ENCODE data around the gene UNC5CL.

The UNC5CL gene

GRCh38 chr6:41049955-41050354 lies 10.9 kb upstream of the UNC5CL start:
- in situ Hi-C loops (cut with MboI; ENCODE audit: low sequenced_read_pairs, unreplicated experiment): no loop called here
- no peak for DNase-seq (ENCODE audit: low spot score)
- TF ChIP-seq, protein P1, sequence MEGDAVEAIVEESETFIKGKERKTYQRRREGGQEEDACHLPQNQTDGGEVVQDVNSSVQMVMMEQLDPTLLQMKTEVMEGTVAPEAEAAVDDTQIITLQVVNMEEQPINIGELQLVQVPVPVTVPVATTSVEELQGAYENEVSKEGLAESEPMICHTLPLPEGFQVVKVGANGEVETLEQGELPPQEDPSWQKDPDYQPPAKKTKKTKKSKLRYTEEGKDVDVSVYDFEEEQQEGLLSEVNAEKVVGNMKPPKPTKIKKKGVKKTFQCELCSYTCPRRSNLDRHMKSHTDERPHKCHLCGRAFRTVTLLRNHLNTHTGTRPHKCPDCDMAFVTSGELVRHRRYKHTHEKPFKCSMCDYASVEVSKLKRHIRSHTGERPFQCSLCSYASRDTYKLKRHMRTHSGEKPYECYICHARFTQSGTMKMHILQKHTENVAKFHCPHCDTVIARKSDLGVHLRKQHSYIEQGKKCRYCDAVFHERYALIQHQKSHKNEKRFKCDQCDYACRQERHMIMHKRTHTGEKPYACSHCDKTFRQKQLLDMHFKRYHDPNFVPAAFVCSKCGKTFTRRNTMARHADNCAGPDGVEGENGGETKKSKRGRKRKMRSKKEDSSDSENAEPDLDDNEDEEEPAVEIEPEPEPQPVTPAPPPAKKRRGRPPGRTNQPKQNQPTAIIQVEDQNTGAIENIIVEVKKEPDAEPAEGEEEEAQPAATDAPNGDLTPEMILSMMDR (IDR thresholded peaks at IDR 0.05; ENCODE audit: borderline replicate concordance, control extremely low read depth, extremely low read depth, insufficient read depth, missing control alignments): no peak

DNA sequence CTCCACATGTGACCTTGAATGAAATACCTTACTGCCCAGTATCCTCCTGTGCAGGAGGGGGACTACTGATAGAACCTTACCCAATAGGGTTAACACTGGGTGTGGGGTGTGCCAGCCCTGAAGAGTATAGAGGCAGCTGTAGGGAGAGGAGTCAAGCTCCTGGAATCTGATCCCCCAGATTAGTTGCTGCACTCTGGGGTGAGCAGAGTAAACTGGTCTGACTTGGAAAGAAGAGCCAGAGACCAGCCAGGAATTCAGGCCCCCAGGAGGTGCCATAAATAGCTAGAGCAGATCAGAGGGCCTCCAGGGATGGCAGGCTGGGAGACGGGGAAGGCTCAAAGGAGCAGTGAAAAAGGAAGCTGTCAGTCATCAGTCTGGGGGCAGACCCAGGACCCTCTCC lies 10.5 kb upstream of the UNC5CL start:
- TF ChIP-seq, protein P1 (IDR thresholded peaks at IDR 0.05; ENCODE audit: borderline replicate concordance, control extremely low read depth, extremely low read depth, insufficient read depth, missing control alignments): no peak
- no peak for DNase-seq (ENCODE audit: low spot score)
- in situ Hi-C loops (cut with MboI; ENCODE audit: low sequenced_read_pairs, unreplicated experiment): no loop called here

GRCh38 chr6:41047745-41048732 lies 9.0 kb upstream of the UNC5CL start:
- in situ Hi-C loops (cut with MboI; ENCODE audit: low sequenced_read_pairs, unreplicated experiment): no loop called here
- TF ChIP-seq, protein P1 (IDR thresholded peaks at IDR 0.05; ENCODE audit: borderline replicate concordance, control extremely low read depth, extremely low read depth, insufficient read depth, missing control alignments): no peak
- no peak for DNase-seq (ENCODE audit: low spot score)

DNA sequence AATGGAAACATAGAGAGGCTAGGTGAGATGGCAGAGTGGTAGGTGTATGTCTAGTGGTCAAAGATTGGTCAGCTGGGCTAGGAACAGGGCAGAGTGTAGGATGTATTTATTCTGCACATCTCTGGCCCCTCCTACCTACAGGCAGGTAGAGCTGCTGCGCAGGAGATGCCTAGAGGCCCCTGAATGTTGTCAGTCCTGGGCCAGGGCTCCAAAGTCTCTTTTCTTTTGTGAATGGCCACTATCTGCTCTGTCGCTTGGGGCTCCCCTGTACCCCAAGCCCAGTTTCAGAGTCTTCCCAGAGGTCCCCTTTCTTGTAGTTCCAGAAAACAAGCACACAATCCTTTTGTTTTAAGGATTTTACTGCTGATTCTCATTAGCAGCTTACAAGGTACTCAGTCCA lies 8.3 kb upstream of the UNC5CL start:
- in situ Hi-C loops (cut with MboI; ENCODE audit: low sequenced_read_pairs, unreplicated experiment): no loop called here
- TF ChIP-seq, protein P1 (IDR thresholded peaks at IDR 0.05; ENCODE audit: borderline replicate concordance, control extremely low read depth, extremely low read depth, insufficient read depth, missing control alignments): no peak
- no peak for DNase-seq (ENCODE audit: low spot score)

DNA sequence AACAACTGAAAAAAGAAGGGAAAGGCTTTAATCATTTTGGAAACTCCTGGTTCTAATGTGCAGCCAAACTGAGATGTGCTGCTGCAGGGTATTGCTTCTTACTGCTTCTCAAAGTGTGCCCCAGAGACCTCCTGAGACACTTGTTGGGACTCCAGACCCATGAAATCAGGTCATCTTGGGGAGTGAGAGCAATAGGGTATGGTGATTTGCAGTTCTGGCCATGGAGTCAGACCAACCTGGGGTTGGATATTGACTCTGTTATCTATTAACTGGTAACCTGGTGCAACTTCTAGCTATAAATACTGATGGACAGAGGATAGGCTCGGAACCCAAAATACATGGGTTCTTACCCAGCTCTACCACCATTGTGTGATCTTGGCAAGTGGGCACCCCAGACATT lies 7.1 kb upstream of the UNC5CL start:
- TF ChIP-seq, protein P1 (IDR thresholded peaks at IDR 0.05; ENCODE audit: borderline replicate concordance, control extremely low read depth, extremely low read depth, insufficient read depth, missing control alignments): no peak
- no peak for DNase-seq (ENCODE audit: low spot score)
- in situ Hi-C loops (cut with MboI; ENCODE audit: low sequenced_read_pairs, unreplicated experiment): no loop called here

DNA sequence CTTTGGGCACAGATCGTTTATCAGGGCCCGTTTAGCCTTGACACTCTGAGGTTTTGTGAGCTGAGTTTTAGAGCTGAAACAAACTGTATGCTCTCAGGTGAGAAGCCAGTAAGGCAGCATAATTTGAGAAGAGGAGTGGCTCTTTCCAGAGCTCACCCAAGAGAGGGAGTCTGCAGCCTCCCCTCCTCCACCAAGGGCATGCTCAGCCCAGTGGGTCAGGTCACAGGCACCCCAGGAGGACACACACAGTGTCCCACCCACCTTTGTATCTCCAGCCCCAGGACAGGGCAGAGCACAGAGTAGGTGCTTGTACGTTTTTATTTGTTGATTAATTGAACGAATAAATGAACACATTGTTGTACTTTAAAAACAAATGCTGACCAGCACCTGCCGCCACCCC lies 6.6 kb upstream of the UNC5CL start:
- DNase-seq (ENCODE audit: low spot score): no peak
- in situ Hi-C loops (cut with MboI; ENCODE audit: low sequenced_read_pairs, unreplicated experiment): no loop called here
- TF ChIP-seq, protein P1 (IDR thresholded peaks at IDR 0.05; ENCODE audit: borderline replicate concordance, control extremely low read depth, extremely low read depth, insufficient read depth, missing control alignments): no peak
